HG03280 (cell line): Measurements from ENCODE around the gene CREBL2.

ENCODE experiments used
- ATAC-seq: cut with Tn5 transposase; IDR thresholded peaks from one replicate; pipeline ENCODE4 v1.9.1; 2021; ENCODE audit warnings: mild to moderate bottlenecking, moderate library complexity; ENCODE audit not compliant: unreplicated experiment

Gene CREBL2

GRCh38 chr12:12671850-12672660 is 60.4 kb downstream of the CREBL2 start:
- ATAC-seq = no peak

DNA sequence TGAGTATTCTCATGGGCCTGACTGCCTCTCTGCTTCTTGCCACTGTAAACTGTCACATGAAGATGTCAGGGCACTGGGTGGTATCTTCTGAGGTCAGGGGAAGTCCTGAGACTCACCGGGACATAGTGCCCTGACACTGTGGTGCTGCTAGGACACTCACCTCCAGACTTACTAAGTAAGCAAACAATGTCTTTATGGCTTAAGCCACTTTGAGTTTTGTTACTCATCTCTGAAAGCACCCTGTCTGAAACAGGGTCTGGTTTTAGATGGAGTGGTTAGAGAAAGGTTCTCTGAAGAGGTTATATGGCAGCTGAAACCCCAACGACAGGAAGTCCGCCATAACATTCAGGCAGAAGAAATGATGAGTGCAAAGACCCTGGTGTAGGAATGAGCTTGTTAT is 61.6 kb downstream of the CREBL2 start:
- peak; percentile 57 for ATAC-seq

GRCh38 chr12:12676605-12677004 is 64.9 kb downstream of the CREBL2 start:
- no peak for ATAC-seq

GRCh38 chr12:12681061-12681765 is 69.5 kb downstream of the CREBL2 start:
- ATAC-seq = no peak

DNA sequence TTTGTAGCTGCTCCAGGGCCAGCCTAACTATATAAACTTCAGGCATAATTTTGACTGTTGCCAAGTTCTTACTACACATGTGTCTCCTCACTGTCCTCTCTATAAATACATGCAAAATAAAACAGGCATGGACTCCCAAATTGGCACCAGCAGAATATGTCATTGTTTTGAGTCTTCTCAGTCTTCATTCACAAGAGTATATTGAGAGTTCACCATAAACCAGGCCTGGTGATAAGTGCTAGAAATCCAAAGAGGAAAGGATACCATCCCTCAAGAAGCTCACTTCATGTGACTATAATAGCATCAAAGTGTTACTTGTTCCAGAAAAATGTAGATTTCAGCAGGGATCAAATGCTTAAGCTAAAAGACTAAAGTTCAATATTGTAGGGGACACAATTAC is 70.6 kb downstream of the CREBL2 start:
- no peak for ATAC-seq

DNA sequence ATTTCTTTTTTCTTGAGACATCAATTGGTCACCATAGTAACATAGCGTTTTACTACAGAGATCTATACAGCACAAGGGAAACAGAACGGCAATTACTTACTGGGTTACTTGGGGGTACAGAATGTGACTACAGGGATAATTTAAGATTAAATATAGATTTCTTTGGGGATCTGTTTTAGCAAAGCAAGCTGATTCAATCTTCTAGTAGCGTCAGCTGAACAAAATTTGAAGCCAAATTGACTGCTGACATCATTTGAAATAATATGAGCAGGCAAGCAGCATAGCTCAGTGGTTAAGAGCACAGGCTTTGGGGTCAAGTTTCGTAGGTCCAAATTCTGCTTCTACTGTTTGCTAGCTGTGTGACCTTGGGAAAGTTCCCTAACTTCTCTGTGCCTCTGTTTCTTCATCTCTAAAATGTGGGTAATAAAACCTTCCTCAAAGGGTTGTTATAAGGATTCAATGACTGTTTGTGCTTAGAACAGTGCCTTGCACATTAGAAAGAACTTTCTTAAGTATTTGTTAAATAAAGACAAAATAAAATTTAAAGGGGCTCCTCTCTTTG is 71.5 kb downstream of the CREBL2 start:
- ATAC-seq = no peak

DNA sequence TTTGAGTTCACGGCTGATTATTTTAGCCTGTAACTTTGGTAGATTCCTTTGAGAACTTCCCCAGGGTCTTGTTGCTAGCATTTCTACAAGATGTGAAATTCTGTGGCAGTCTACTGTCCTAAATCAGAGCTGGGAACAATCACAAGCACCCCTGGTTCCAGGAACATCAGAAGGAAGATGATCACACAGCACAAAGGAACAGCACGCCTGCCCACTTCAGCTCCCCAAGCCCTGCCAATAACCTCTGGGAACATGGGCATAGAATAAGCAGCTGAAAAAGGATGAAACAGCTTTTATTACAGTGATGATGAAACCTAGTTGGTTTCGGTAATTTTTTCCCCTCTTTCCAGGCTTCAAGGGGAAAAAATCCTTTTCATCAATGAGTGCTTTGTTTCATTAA is 72.0 kb downstream of the CREBL2 start:
- no peak for ATAC-seq

DNA sequence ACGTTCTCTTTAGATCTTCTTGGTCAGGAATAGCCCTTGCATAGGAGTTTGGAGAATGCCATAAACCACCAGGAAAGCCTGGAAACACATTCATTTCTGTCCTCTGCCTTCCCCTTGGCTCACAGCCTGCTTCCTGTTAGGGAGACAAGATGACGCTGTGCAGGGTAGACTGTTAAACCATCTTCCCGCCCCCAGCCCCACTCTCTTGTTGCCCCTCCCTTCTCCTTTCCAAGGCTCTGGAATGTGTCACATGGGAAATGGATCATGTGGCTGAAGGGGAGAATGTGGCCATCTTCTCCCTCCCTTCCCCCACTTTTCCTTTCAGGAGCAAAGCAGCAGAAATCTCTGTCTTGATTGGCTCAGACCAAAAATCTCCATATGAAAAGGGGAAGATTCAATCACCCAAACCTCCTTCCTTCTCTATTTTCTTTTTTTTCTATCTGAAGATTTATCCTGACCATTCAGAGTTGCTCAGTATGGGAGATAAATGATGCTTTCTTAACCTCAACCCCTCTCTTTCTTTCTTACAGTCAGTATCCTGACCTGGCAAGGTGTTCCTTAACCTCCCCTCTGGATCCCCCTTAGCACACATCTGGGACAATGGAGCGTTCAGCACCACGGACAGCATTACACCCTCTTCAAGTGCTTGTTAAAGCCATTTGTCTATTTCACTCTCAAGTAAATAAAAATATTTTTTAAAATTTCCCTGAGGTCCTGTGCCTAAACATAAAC is 72.9 kb downstream of the CREBL2 start:
- ATAC-seq = no peak

GRCh38 chr12:12685305-12685704 is 73.6 kb downstream of the CREBL2 start:
- ATAC-seq = no peak

DNA sequence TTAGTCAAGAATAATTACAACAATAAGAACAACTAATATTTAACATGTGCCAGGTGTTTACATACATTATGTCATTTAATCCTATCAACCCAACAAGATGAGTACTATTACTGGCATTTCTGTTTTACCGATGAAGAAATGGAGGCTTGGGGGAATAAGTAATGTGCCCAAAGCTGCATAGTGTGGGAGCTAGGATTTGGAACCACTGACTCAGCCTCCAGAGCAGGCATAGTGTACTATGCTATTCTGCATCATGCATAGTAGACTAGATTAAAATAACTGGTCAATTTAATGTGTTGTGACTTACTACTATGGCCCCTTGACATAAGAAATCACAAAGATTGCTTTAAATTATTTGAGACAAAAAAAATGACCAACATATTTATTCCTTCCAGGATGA is 74.8 kb downstream of the CREBL2 start:
- no peak for ATAC-seq

GRCh38 chr12:12686925-12687324 is 75.2 kb downstream of the CREBL2 start:
- ATAC-seq = no peak

DNA sequence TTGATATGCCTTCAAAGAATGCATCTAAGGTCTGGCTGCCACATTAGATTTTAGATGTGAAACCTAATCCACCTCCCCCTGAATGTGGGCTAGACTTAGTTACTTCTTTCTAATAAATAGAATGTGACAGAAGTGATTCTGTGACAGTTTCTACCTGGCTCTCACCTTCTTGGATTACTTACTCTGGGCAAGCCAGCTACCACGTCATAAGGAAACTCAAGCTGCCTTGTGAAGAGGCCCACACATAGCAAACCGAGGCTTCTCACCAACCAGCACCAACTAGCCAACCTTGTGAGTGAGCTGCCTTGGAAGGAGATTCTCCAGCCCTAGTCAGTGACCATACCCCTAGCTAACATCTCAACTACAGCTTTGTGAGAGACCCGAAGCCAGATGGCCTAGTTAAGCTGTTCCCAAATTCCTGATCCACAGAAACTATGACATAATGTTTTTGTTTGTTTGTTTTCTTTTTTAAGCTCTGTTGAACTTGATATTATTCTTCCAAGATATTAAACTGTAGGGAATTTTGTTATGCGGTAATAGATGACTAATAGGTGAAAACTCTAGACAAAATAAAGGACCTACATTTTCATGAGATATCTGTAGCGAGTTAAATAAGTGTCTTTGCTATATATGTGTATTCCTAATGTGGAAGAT is 78.1 kb downstream of the CREBL2 start:
- no peak for ATAC-seq

GRCh38 chr12:12691549-12691948 is 79.9 kb downstream of the CREBL2 start:
- ATAC-seq = no peak

DNA sequence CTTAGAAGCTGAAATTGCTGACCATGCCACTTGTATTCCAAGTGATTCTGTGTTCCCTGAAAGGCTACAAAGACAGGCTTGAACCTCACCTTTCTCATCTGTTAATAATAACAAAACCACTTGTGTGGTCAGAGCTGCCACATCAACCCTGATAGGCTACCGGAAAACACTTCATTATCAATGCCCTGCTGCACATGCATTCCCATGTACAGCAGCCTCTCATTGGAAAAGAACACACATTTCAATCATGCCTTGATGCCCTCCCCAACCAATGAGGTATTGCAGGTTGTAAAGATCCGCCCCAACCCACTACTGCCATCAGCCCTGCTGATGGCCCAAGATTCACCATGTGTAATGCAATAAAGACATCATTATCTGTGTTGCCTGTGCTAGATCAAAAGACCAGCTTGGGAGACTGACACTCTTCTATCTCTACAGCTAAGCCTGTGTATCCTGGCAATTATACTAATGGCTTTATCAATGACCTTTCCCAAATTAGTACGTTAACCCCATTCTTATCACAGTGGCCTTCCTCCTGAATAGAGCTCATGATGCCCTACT is 81.5 kb downstream of the CREBL2 start:
- ATAC-seq = no peak
